ENCODE results near the gene GJD4.

The GJD4 gene

DNA sequence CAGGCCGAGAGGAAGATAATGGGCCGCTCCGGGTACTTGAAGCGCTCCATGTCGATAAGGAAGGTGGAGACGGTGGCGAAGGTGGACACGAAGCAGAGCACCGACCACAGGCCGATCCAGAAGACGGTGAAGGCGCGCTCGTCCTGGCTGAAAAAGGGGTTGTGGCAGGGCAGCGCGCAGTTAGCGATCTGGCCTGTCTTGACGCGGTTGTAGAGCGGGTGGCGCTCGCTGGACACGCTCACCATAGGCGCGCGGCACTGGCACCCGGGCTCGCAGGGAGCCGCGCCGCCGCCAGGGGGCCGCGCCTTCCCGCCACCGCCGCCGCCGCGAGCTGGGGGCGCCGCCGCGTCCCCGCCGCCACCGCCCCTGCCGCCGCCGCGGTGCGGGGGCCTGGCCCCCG, 35.3 kb downstream of the GJD4 start:
- H2AK5ac ChIP-seq (ENCODE audit: low read length, severe bottlenecking) = no peak overlapping the region
- no peak overlapping the region for H2AFZ ChIP-seq (ENCODE audit: low read depth, low read length)
- peak overlapping the region; percentile 100 for H3K4me2 ChIP-seq (ENCODE audit: low read length, poor library complexity, severe bottlenecking)
- H3K27me3 ChIP-seq (ENCODE audit: control insufficient read depth in 1 of 2, insufficient read depth in 1 of 2, low read length in 2 of 2) = no peaks in the 10 kb centered on the region
- DNase-seq = peak; percentile 81
- H3K27ac ChIP-seq (ENCODE audit: low read length, poor library complexity, severe bottlenecking) = peak overlapping the region; percentile 2
- H3K36me3 ChIP-seq (ENCODE audit: control insufficient read depth in 1 of 2, insufficient read depth in 2 of 2, low read depth in 1 of 2, low read length in 2 of 2) = no peaks in the 10 kb centered on the region
- H3K23ac ChIP-seq (ENCODE audit: low read length in 2 of 2) = peak overlapping the region in 1 of 2 experiments; percentile 97
- WGBS = 0% methylated on average over 36 of the region's 53 CpGs
- no peak overlapping the region for H2BK15ac ChIP-seq (ENCODE audit: low read depth, poor library complexity, severe bottlenecking)
- H3K4ac ChIP-seq (ENCODE audit: low read depth in 1 of 2, low read length in 2 of 2) = peak overlapping the region in 1 of 2 experiments; percentile 62
- H3K14ac ChIP-seq (ENCODE audit: low read length in 2 of 2) = peak overlapping the region in 1 of 2 experiments; percentile 82
- peaks cover 21% of the 10 kb centered on the region for H3K4me1 ChIP-seq (ENCODE audit: control insufficient read depth, insufficient read depth, low read depth, low read length)
- H2BK12ac ChIP-seq (ENCODE audit: low read length in 2 of 2) = peak overlapping the region in 1 of 2 experiments; percentile 21
- H2BK5ac ChIP-seq (ENCODE audit: low read depth, low read length, poor library complexity, severe bottlenecking) = no peak overlapping the region
- peak overlapping the region; percentile 78 for H4K91ac ChIP-seq (ENCODE audit: low read length)
- peak overlapping the region; percentile 82 to 83 for H3K4me3 ChIP-seq (ENCODE audit: insufficient read depth in 1 of 2, low read depth in 1 of 2, low read length in 2 of 2)
- peak overlapping the region; percentile 77 for H3K9ac ChIP-seq (ENCODE audit: low read length)
- no peaks in the 10 kb centered on the region for H3K9me3 ChIP-seq (ENCODE audit: control insufficient read depth, low read length)
- peak overlapping the region; percentile 35 for H4K8ac ChIP-seq (ENCODE audit: low read length)
- H2BK120ac ChIP-seq (ENCODE audit: low read depth, low read length) = peak overlapping the region; percentile 23
- H3K18ac ChIP-seq (ENCODE audit: low read depth in 1 of 2, low read length in 2 of 2) = peak overlapping the region; percentile 17 to 95
- H3K79me1 ChIP-seq (replicated peaks; ENCODE audit: low read length, poor library complexity, severe bottlenecking) = peaks cover 5% of the 10 kb centered on the region

DNA sequence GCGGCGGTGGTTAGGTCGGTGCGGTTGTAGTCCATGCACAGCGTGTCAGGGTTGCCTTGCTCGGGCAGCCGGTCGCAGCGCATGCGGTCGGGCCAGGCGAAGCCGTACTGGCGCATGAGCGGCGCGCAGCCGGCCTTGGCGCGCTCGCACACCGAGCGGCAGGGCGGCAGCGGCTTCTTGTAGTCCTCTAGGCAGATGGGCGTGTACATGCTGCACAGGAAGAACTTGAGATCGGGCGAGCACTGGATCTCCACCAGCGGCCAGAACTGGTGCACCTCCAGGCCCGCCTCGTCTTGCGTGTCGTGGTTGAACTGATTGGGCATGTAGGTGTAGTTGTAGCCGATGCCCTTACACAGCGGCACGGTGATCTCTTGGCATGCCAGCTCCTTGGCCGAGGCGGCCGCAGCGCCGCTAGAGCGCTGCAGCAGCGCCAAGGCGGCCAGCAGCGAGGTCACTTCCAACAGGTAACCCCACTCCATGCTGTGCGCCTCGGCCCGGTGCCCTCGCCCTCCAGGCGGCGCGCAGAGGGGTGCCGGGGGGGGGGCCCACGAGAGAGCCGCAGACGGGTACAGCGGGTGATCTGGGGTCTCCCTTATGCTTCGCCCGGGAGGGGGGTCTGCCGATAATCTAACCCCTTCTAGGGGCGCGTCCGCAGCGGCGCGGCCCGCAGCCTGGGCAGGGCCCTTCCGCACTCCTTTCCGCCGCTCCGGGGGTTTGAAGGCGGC, 36.0 kb downstream of the GJD4 start:
- WGBS = under 1% methylated on average over 69 of the region's 72 CpGs
- Histone ChIP-seq H3K4me2 (ENCODE audit: low read length, poor library complexity, severe bottlenecking) (peak overlapping the region; percentile 100), H2AK5ac (ENCODE audit: low read length, severe bottlenecking) (no peak overlapping the region), H2BK5ac (ENCODE audit: low read depth, low read length, poor library complexity, severe bottlenecking) (peak overlapping the region; percentile 23), H4K8ac (ENCODE audit: low read length) (peak overlapping the region; percentile 77), H2BK15ac (ENCODE audit: low read depth, poor library complexity, severe bottlenecking) (peak overlapping the region; percentile 12), H2BK120ac (ENCODE audit: low read depth, low read length) (peak overlapping the region; percentile 92), H3K4ac (ENCODE audit: low read depth in 1 of 2, low read length in 2 of 2) (peak overlapping the region; percentile 70), H3K18ac (ENCODE audit: low read depth in 1 of 2, low read length in 2 of 2) (peak overlapping the region; percentile 37 to 95), H3K79me1 (replicated peaks; ENCODE audit: low read length, poor library complexity, severe bottlenecking) (peaks cover 5% of the 10 kb centered on the region), H3K4me1 (ENCODE audit: control insufficient read depth, insufficient read depth, low read depth, low read length) (peaks cover 21% of the 10 kb centered on the region), H3K27me3 (ENCODE audit: control insufficient read depth in 1 of 2, insufficient read depth in 1 of 2, low read length in 2 of 2) (no peaks in the 10 kb centered on the region), H4K91ac (ENCODE audit: low read length) (peak overlapping the region; percentile 83), H3K27ac (ENCODE audit: low read length, poor library complexity, severe bottlenecking) (no peak overlapping the region), H3K4me3 (ENCODE audit: insufficient read depth in 1 of 2, low read depth in 1 of 2, low read length in 2 of 2) (peak overlapping the region; percentile 82 to 84), H3K36me3 (ENCODE audit: control insufficient read depth in 1 of 2, insufficient read depth in 2 of 2, low read depth in 1 of 2, low read length in 2 of 2) (no peaks in the 10 kb centered on the region), H3K9me3 (ENCODE audit: control insufficient read depth, low read length) (no peaks in the 10 kb centered on the region), H2BK12ac (ENCODE audit: low read length in 2 of 2) (peak overlapping the region; percentile 0 to 46), H3K23ac (ENCODE audit: low read length in 2 of 2) (peak overlapping the region in 1 of 2 experiments; percentile 78), H3K9ac (ENCODE audit: low read length) (peak overlapping the region; percentile 61), H2AFZ (ENCODE audit: low read depth, low read length) (no peak overlapping the region), H3K14ac (ENCODE audit: low read length in 2 of 2) (peak overlapping the region; percentile 57 to 90)
- DNase-seq = peak; percentile 87

DNA sequence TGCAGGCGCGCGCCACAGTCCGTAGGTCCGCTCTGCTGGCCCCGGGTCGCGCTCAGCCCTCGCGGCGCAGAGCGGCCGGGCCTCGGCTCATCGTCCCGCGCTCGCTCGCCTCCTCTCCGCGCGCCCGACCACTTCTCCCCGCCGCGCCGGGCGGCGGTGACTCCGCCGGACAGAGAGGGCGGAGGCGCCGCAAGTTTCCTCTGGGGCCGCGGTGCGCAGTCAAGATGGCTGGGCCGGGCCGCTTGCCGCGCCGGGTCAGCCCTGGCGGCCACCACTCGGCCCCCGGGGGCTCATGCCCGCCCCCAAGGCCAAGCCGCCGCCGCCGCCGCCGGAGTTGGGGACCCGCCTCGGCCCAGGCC, 36.5 kb downstream of the GJD4 start:
- Histone ChIP-seq H3K4me1 (ENCODE audit: control insufficient read depth, insufficient read depth, low read depth, low read length) (peaks cover 21% of the 10 kb centered on the region), H3K23ac (ENCODE audit: low read length in 2 of 2) (peak overlapping the region in 1 of 2 experiments; percentile 66), H4K91ac (ENCODE audit: low read length) (peak overlapping the region; percentile 83), H3K18ac (ENCODE audit: low read depth in 1 of 2, low read length in 2 of 2) (peak overlapping the region; percentile 37 to 95), H2BK12ac (ENCODE audit: low read length in 2 of 2) (no peak overlapping the region), H2BK120ac (ENCODE audit: low read depth, low read length) (peak overlapping the region; percentile 92), H2AFZ (ENCODE audit: low read depth, low read length) (no peak overlapping the region), H3K4me2 (ENCODE audit: low read length, poor library complexity, severe bottlenecking) (peak overlapping the region; percentile 100), H4K8ac (ENCODE audit: low read length) (peak overlapping the region; percentile 77), H2AK5ac (ENCODE audit: low read length, severe bottlenecking) (no peak overlapping the region), H3K4me3 (ENCODE audit: insufficient read depth in 1 of 2, low read depth in 1 of 2, low read length in 2 of 2) (peak overlapping the region; percentile 82 to 84), H3K36me3 (ENCODE audit: control insufficient read depth in 1 of 2, insufficient read depth in 2 of 2, low read depth in 1 of 2, low read length in 2 of 2) (no peaks in the 10 kb centered on the region), H3K27ac (ENCODE audit: low read length, poor library complexity, severe bottlenecking) (no peak overlapping the region), H2BK5ac (ENCODE audit: low read depth, low read length, poor library complexity, severe bottlenecking) (peak overlapping the region; percentile 23), H3K9ac (ENCODE audit: low read length) (peak overlapping the region; percentile 61), H3K9me3 (ENCODE audit: control insufficient read depth, low read length) (no peaks in the 10 kb centered on the region), H3K4ac (ENCODE audit: low read depth in 1 of 2, low read length in 2 of 2) (peak overlapping the region in 1 of 2 experiments; percentile 70), H3K79me1 (replicated peaks; ENCODE audit: low read length, poor library complexity, severe bottlenecking) (peaks cover 5% of the 10 kb centered on the region), H3K27me3 (ENCODE audit: control insufficient read depth in 1 of 2, insufficient read depth in 1 of 2, low read length in 2 of 2) (no peaks in the 10 kb centered on the region), H2BK15ac (ENCODE audit: low read depth, poor library complexity, severe bottlenecking) (peak overlapping the region; percentile 12), H3K14ac (ENCODE audit: low read length in 2 of 2) (peak overlapping the region in 1 of 2 experiments; percentile 68)
- 0% methylated on average over 38 of the region's 54 CpGs for WGBS
- no peak for DNase-seq

DNA sequence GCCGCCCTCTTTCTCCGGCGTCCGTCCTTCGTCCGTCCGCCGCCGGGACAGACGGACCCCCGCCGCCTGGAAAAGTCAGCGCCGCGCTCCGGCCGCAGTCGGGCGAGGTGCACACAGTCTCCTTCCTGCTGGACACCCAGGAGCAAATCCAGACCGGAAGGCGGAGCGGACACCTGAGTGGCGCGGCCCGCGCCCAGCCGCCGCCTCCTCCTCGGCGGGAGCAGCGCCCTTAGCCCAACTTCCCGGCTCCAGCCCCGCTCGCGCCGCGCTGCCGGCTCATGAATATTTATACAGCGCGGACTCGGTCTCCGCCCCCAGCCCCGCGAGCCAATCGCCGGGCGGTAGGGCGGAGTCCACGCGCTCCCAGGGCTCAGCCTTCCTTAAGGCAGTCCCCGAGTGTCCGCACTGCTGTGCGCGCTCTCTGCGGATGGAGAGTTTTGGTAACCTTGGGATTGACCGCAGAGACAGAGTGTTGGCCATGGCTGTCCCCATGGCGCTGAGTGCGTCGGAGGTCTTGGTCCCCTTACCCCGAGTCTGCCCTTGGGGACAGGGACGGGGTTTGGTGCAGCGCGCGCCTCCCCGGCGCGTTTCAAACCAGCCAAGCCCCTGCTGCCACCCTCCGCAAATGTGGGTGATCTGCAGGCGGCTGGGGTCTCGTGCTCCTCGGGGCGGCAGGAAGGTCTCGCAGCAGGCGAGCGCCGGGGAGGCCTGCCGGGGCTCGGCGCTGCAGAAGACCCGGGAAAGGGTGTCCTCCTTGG, 37.1 kb downstream of the GJD4 start, which contains the start of gene FZD8:
FZD8 (minus strand) TSS at position 262 of the 758 bp plus-strand sequence. CDS start 867 bp downstream, outside the sequence.
- peak within 1 kb of the TSS; percentile 84 for H3K9ac ChIP-seq (ENCODE audit: low read length)
- peak; percentile 95 for DNase-seq
- H2BK120ac ChIP-seq (ENCODE audit: low read depth, low read length) = peak within 1 kb of the TSS; percentile 93
- H2BK15ac ChIP-seq (ENCODE audit: low read depth, poor library complexity, severe bottlenecking) = peak within 1 kb of the TSS; percentile 80
- H3K9me3 ChIP-seq (ENCODE audit: control insufficient read depth, low read length) = no peaks in the 10 kb centered on the region
- peak within 1 kb of the TSS; percentile 82 to 84 for H3K4me3 ChIP-seq (ENCODE audit: insufficient read depth in 1 of 2, low read depth in 1 of 2, low read length in 2 of 2)
- H2AFZ ChIP-seq (ENCODE audit: low read depth, low read length) = peak within 1 kb of the TSS; percentile 36
- under 1% methylated on average over 79 of the region's 80 CpGs for WGBS
- H3K4me1 ChIP-seq (ENCODE audit: control insufficient read depth, insufficient read depth, low read depth, low read length) = peaks cover 21% of the 10 kb centered on the region
- peak within 1 kb of the TSS in 1 of 2 experiments; percentile 93 for H2BK12ac ChIP-seq (ENCODE audit: low read length in 2 of 2)
- peak within 1 kb of the TSS in 1 of 2 experiments; percentile 96 for H3K23ac ChIP-seq (ENCODE audit: low read length in 2 of 2)
- peak within 1 kb of the TSS; percentile 93 to 95 for H3K18ac ChIP-seq (ENCODE audit: low read depth in 1 of 2, low read length in 2 of 2)
- peak within 1 kb of the TSS; percentile 83 for H4K91ac ChIP-seq (ENCODE audit: low read length)
- peak within 1 kb of the TSS; percentile 70 to 84 for H3K4ac ChIP-seq (ENCODE audit: low read depth in 1 of 2, low read length in 2 of 2)
- no peaks in the 10 kb centered on the region for H3K36me3 ChIP-seq (ENCODE audit: control insufficient read depth in 1 of 2, insufficient read depth in 2 of 2, low read depth in 1 of 2, low read length in 2 of 2)
- H3K27ac ChIP-seq (ENCODE audit: low read length, poor library complexity, severe bottlenecking) = no peak within 1 kb of the TSS
- peak within 1 kb of the TSS; percentile 23 for H2BK5ac ChIP-seq (ENCODE audit: low read depth, low read length, poor library complexity, severe bottlenecking)
- H2AK5ac ChIP-seq (ENCODE audit: low read length, severe bottlenecking) = no peak within 1 kb of the TSS
- H3K27me3 ChIP-seq (ENCODE audit: control insufficient read depth in 1 of 2, insufficient read depth in 1 of 2, low read length in 2 of 2) = no peaks in the 10 kb centered on the region
- peaks cover 5% of the 10 kb centered on the region for H3K79me1 ChIP-seq (replicated peaks; ENCODE audit: low read length, poor library complexity, severe bottlenecking)
- peak within 1 kb of the TSS; percentile 100 for H3K4me2 ChIP-seq (ENCODE audit: low read length, poor library complexity, severe bottlenecking)
- H3K14ac ChIP-seq (ENCODE audit: low read length in 2 of 2) = peak within 1 kb of the TSS; percentile 90 to 98
- H4K8ac ChIP-seq (ENCODE audit: low read length) = peak within 1 kb of the TSS; percentile 89
